IMR-90 (cell line): ENCODE results near the gene TAF11L13. TPM values are rescaled to one million over a fixed set of nuclear protein-coding genes. Genes with fewer than 3 reads are reported as not detected.

ENCODE experiments used
- ATAC-seq: fragments of 200-7000 bp; cut with Tn5 transposase; 2 replicates; pipeline ENCODE4 v1.9.1; 2020; ENCODE audit warnings: low read depth, mild to moderate bottlenecking, moderate library complexity
- BruUV-seq: library from RNA; stranded (reverse); fragments of 400-500 nt; replicated peaks from 2 replicates; lab custom pipeline; 2021; lab: Mats Ljungman, UMichigan
- CTCF ChIA-PET: fragments of 300-600 bp; formaldehyde crosslinking; extraction: SDS; loops from one replicate; lab custom pipeline; 2021; ENCODE audit warnings: antibody characterized with exemption; lab: Yijun Ruan, JAX
- POLR2A ChIA-PET: fragments of 300-600 bp; sonication (Branson Sonifier 250); formaldehyde crosslinking; loops from one replicate; lab custom pipeline; 2022; ENCODE audit warnings: antibody characterized with exemption; ENCODE audit not compliant: unreplicated experiment; lab: Charles Lee
- DNase-seq: peaks from one replicate; pipeline ENCODE4 v3.0.0; 2013
- H2AFZ ChIP-seq: replicated peaks from 2 replicates; pipeline ENCODE3; 2013; ENCODE audit warnings: low read length, mild to moderate bottlenecking; ENCODE audit not compliant: poor library complexity
- H2AK5ac ChIP-seq: 2 replicates; pipeline ENCODE4 v1.6.1; 2013; ENCODE audit warnings: low read depth, low read length, inconsistent platforms
- H2AK9ac ChIP-seq: replicated peaks from 2 replicates; pipeline ENCODE3; 2013; ENCODE audit warnings: mild to moderate bottlenecking, low read depth, low read length, moderate library complexity; ENCODE audit not compliant: poor library complexity
- H2BK120ac ChIP-seq: 2 replicates; pipeline ENCODE4 v1.6.1; 2013; ENCODE audit warnings: low read depth, low read length, inconsistent platforms
- H2BK15ac ChIP-seq: 3 replicates; pipeline ENCODE4 v1.6.1; 2013; ENCODE audit warnings: low read depth, low read length, inconsistent platforms
- H2BK20ac ChIP-seq: 2 replicates; pipeline ENCODE4 v1.6.1; 2013; ENCODE audit warnings: low read depth, mild to moderate bottlenecking, inconsistent platforms, low read length, moderate library complexity
- H2BK5ac ChIP-seq: 2 replicates; pipeline ENCODE4 v1.6.1; 2013; ENCODE audit warnings: mild to moderate bottlenecking, low read depth, low read length, inconsistent platforms; ENCODE audit not compliant: poor library complexity, severe bottlenecking
- H3K14ac ChIP-seq: replicated peaks from 2 replicates; pipeline ENCODE4 v1.6.1; 2013; ENCODE audit warnings: low read depth, low read length, inconsistent platforms
- H3K18ac ChIP-seq: 2 replicates; pipeline ENCODE4 v1.6.1; 2013; ENCODE audit warnings: low read depth, low read length, control low read depth
- H3K23ac ChIP-seq: 2 replicates; pipeline ENCODE4 v1.6.1; 2013; ENCODE audit warnings: low read depth, low read length, inconsistent platforms
- H3K27ac ChIP-seq: 2 replicates; pipeline ENCODE4 v1.5.1; 2013; ENCODE audit warnings: mild to moderate bottlenecking, control low read depth, low read length; ENCODE audit not compliant: insufficient read depth
- H3K27me3 ChIP-seq: 2 replicates; pipeline ENCODE4 v1.6.1; 2013; ENCODE audit warnings: low read length; ENCODE audit not compliant: control insufficient read depth, insufficient read depth
- H3K36me3 ChIP-seq: 2 replicates; pipeline ENCODE4 v1.6.1; 2013; ENCODE audit warnings: low read length, mixed read lengths; ENCODE audit not compliant: control insufficient read depth, insufficient read depth
- H3K4ac ChIP-seq: 2 replicates; pipeline ENCODE4 v1.6.1; 2013; ENCODE audit warnings: low read depth, low read length, inconsistent platforms
- H3K4me1 ChIP-seq: 2 replicates; pipeline ENCODE4 v1.6.1; 2013; ENCODE audit warnings: low read length, mixed read lengths; ENCODE audit not compliant: control insufficient read depth, insufficient read depth
- H3K4me2 ChIP-seq: 2 replicates; pipeline ENCODE4 v1.6.1; 2013; ENCODE audit warnings: low read depth, mild to moderate bottlenecking, control low read depth, low read length, moderate library complexity
- H3K4me3 ChIP-seq: 2 replicates; pipeline ENCODE4 v1.5.1; 2013; ENCODE audit warnings: low read depth, mild to moderate bottlenecking, control low read depth, low read length, moderate library complexity; ENCODE audit not compliant: insufficient read depth
- H3K56ac ChIP-seq: 2 replicates; pipeline ENCODE4 v1.6.1; 2013; ENCODE audit warnings: low read length, inconsistent platforms; ENCODE audit not compliant: insufficient read depth; ENCODE audit errors: extremely low read depth
- H3K79me1 ChIP-seq, 2 experiments: 2 replicates each; pipeline ENCODE4 v1.6.1; 2013; ENCODE audit warnings: low read length in 2 of 2, inconsistent platforms in 1 of 2, low read depth in 1 of 2
- H3K9ac ChIP-seq: 2 replicates; pipeline ENCODE4 v1.6.1; 2013; ENCODE audit warnings: low read depth, low read length, control low read depth
- H3K9me1 ChIP-seq: 2 replicates; pipeline ENCODE4 v1.6.1; 2013; ENCODE audit warnings: low read length, inconsistent platforms; ENCODE audit not compliant: insufficient read depth
- H3K9me3 ChIP-seq: 2 replicates; pipeline ENCODE4 v1.6.1; 2013; ENCODE audit warnings: low read length; ENCODE audit not compliant: control insufficient read depth, insufficient read depth
- H4K20me1 ChIP-seq: 2 replicates; pipeline ENCODE4 v1.6.1; 2013; ENCODE audit warnings: low read length, inconsistent platforms; ENCODE audit not compliant: insufficient read depth
- H4K5ac ChIP-seq: 2 replicates; pipeline ENCODE4 v1.6.1; 2013; ENCODE audit warnings: mild to moderate bottlenecking, low read depth, low read length, control low read depth
- H4K8ac ChIP-seq, 2 experiments: 2 replicates each; pipeline ENCODE4 v1.6.1; 2013; ENCODE audit warnings: low read depth in 2 of 2, low read length in 2 of 2, control low read depth in 1 of 2, inconsistent platforms in 1 of 2
- H4K91ac ChIP-seq: 2 replicates; pipeline ENCODE4 v1.6.1; 2013; ENCODE audit warnings: low read depth, low read length, inconsistent platforms; ENCODE audit not compliant: insufficient read depth
- BHLHE40 ChIP-seq: fragments of 150-350 bp; IDR thresholded peaks from 2 replicates; pipeline ENCODE4 v1.6.1; 2016; ENCODE audit warnings: mild to moderate bottlenecking, low read depth, low read length
- CEBPB ChIP-seq: IDR thresholded peaks from 2 replicates; pipeline ENCODE4 v1.6.1; 2012; ENCODE audit warnings: low read depth, low read length, improper control_type of control experiment
- CHD1 ChIP-seq: IDR thresholded peaks from 2 replicates; pipeline ENCODE4 v1.6.1; 2012; ENCODE audit warnings: low read depth, low read length, improper control_type of control experiment
- FOS ChIP-seq: fragments of 150-350 bp; IDR thresholded peaks from 2 replicates; pipeline ENCODE4 v1.6.1; 2016; ENCODE audit warnings: low read depth, low read length
- MAFK ChIP-seq: IDR thresholded peaks from 2 replicates; pipeline ENCODE4 v1.6.1; 2012; ENCODE audit warnings: low read depth, low read length, improper control_type of control experiment
- MAZ ChIP-seq: IDR thresholded peaks from 2 replicates; pipeline ENCODE4 v1.6.1; 2012; ENCODE audit warnings: low read depth, mild to moderate bottlenecking, low read length, improper control_type of control experiment, moderate library complexity, borderline replicate concordance
- MXI1 ChIP-seq: IDR thresholded peaks from 2 replicates; pipeline ENCODE4 v1.6.1; 2012; ENCODE audit warnings: low read depth, mild to moderate bottlenecking, low read length, moderate library complexity, borderline replicate concordance
- NFE2L2 ChIP-seq: fragments of 150-350 bp; IDR thresholded peaks from 2 replicates; pipeline ENCODE4 v1.6.1; 2016; ENCODE audit warnings: low read depth, mild to moderate bottlenecking, low read length
- POLR2A ChIP-seq: IDR thresholded peaks from 2 replicates; pipeline ENCODE4 v1.6.1; 2012; ENCODE audit warnings: mild to moderate bottlenecking, low read depth, low read length
- RAD21 ChIP-seq: IDR thresholded peaks from 2 replicates; pipeline ENCODE4 v1.6.1; 2012; ENCODE audit warnings: low read length, improper control_type of control experiment
- RCOR1 ChIP-seq: IDR thresholded peaks from 2 replicates; pipeline ENCODE4 v1.6.1; 2012; ENCODE audit warnings: mild to moderate bottlenecking, low read length, improper control_type of control experiment; ENCODE audit not compliant: insufficient replicate concordance
- RFX5 ChIP-seq: IDR thresholded peaks from 2 replicates; pipeline ENCODE4 v1.8.0; 2012; ENCODE audit warnings: low read depth, mild to moderate bottlenecking, low read length, moderate library complexity
- SMC3 ChIP-seq: fragments of 150-350 bp; IDR thresholded peaks from 2 replicates; pipeline ENCODE4 v1.6.1; 2016; ENCODE audit warnings: low read depth, mild to moderate bottlenecking, antibody characterized with exemption, low read length, moderate library complexity
- WGBS, 2 experiments: methylation state at CpG; one replicate each; pipeline versions ENCODE4 v1.1.5 to v1.1.7; 2013; ENCODE audit warnings: missing lambda C conversion rate in 2 of 2; ENCODE audit not compliant: insufficient read length in 1 of 2; ENCODE audit errors: extremely low coverage in 2 of 2; 5-methylcytosine and 5-hydroxymethylcytosine counted together
- dilution Hi-C: fragments of 300-500 bp; cut with HindIII; formaldehyde crosslinking; loops from one replicate; pipeline ENCODE4 v1.14.3; 2018; ENCODE audit warnings: low sequenced_read_pairs; ENCODE audit not compliant: unreplicated experiment
- in situ Hi-C: fragments of 300-500 bp; cut with MboI; formaldehyde crosslinking; loops from 3 replicates; pipeline ENCODE4 v1.14.3; 2019; ENCODE audit warnings: low sequenced_read_pairs, inconsistent platforms, mixed read lengths
- intact Hi-C: fragments of 100-400 bp; cut with micrococcal nuclease; formaldehyde crosslinking; loops from 2 replicates; pipeline ENCODE4 v1.10.0; 2022
- polyA plus RNA-seq, 3 experiments: library from polyadenylated mRNA; depleted of rRNA; stranded (reverse); fragments of >200 nt; gene quantifications; 2 replicates each; pipeline ENCODE4 v1.2.3, GENCODE V29; 2012; ENCODE audit warnings: low replicate concordance in 1 of 3
- total RNA-seq: library from RNA; depleted of rRNA; stranded (reverse); fragments of >200 nt; gene quantifications from 2 replicates; pipeline ENCODE4 v1.2.3, GENCODE V29; 2012
- TF ChIP-seq, protein P1 (sequence below): conservative IDR thresholded peaks from 2 replicates; pipeline ENCODE4 v1.5.1; 2012; ENCODE audit warnings: mild to moderate bottlenecking, low read depth, low read length, improper control_type of control experiment
- TF ChIP-seq, protein P2 (sequence below): fragments of 150-350 bp; IDR thresholded peaks from 2 replicates; pipeline ENCODE4 v1.6.1; 2016; ENCODE audit warnings: low read depth, mild to moderate bottlenecking, low read length, moderate library complexity, borderline replicate concordance
- TF ChIP-seq, protein P3 (sequence below): fragments of 150-350 bp; IDR thresholded peaks from 2 replicates; pipeline ENCODE4 v1.6.1; 2017; ENCODE audit warnings: mild to moderate bottlenecking, antibody characterized with exemption, low read length, low read depth

The TAF11L13 gene
- total and polyA plus RNA-seq, 2 of the 4 experiments (the other 2 are of a cell fraction) = not detected

DNA sequence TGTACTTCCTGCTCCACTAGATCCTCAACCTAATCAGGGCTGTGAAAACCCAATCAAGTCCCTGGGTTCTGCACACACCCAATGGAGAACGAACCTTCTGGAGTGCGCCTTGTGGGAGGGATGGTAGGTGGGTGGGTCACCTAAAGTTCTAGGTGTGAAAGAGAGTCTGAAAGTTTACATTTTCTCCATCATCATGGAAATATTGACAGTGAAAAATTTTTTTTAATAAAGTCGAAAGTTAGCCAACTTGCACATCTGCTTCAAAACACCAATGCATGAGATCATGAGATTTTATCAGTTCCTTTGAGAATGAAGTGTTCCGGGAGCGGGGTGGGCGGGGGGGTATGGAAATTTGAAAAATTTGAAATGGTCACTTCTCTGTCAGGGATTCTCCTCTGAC lies 24.0 kb downstream of the TAF11L13 start:
- no peak overlapping the region for H3K4me2 ChIP-seq
- TF ChIP-seq SMC3 (no peak), RFX5 (no peak), RCOR1 (no peak), MXI1 (no peak), CEBPB (no peak), RAD21 (no peak), CHD1 (no peak), MAFK (no peak), BHLHE40 (no peak), MAZ (no peak), POLR2A (no peak), FOS (no peak), NFE2L2 (no peak)
- TF ChIP-seq, protein P1, sequence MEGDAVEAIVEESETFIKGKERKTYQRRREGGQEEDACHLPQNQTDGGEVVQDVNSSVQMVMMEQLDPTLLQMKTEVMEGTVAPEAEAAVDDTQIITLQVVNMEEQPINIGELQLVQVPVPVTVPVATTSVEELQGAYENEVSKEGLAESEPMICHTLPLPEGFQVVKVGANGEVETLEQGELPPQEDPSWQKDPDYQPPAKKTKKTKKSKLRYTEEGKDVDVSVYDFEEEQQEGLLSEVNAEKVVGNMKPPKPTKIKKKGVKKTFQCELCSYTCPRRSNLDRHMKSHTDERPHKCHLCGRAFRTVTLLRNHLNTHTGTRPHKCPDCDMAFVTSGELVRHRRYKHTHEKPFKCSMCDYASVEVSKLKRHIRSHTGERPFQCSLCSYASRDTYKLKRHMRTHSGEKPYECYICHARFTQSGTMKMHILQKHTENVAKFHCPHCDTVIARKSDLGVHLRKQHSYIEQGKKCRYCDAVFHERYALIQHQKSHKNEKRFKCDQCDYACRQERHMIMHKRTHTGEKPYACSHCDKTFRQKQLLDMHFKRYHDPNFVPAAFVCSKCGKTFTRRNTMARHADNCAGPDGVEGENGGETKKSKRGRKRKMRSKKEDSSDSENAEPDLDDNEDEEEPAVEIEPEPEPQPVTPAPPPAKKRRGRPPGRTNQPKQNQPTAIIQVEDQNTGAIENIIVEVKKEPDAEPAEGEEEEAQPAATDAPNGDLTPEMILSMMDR = no peak
- TF ChIP-seq, protein P2, sequence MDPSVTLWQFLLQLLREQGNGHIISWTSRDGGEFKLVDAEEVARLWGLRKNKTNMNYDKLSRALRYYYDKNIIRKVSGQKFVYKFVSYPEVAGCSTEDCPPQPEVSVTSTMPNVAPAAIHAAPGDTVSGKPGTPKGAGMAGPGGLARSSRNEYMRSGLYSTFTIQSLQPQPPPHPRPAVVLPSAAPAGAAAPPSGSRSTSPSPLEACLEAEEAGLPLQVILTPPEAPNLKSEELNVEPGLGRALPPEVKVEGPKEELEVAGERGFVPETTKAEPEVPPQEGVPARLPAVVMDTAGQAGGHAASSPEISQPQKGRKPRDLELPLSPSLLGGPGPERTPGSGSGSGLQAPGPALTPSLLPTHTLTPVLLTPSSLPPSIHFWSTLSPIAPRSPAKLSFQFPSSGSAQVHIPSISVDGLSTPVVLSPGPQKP = no peak
- TF ChIP-seq, protein P3, sequence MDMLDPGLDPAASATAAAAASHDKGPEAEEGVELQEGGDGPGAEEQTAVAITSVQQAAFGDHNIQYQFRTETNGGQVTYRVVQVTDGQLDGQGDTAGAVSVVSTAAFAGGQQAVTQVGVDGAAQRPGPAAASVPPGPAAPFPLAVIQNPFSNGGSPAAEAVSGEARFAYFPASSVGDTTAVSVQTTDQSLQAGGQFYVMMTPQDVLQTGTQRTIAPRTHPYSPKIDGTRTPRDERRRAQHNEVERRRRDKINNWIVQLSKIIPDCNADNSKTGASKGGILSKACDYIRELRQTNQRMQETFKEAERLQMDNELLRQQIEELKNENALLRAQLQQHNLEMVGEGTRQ = no peak
- dilution Hi-C loops = no loop called here
- H4K5ac ChIP-seq = no peak overlapping the region
- no peak overlapping the region for H3K14ac ChIP-seq
- in situ Hi-C loops = no loop called here
- H4K8ac ChIP-seq = no peak overlapping the region
- H3K9me1 ChIP-seq = no peaks in the 10 kb centered on the region
- no peaks in the 10 kb centered on the region for H3K36me3 ChIP-seq
- CTCF ChIA-PET = no interaction called here
- no peaks in the 10 kb centered on the region for H3K4me1 ChIP-seq
- H2AK9ac ChIP-seq = no peak overlapping the region
- H2BK15ac ChIP-seq = no peak overlapping the region
- POLR2A ChIA-PET = no interaction called here
- no peak overlapping the region for H2AFZ ChIP-seq
- no peak overlapping the region for H3K4ac ChIP-seq
- no peak overlapping the region for H3K23ac ChIP-seq
- no peak overlapping the region for H2AK5ac ChIP-seq
- H3K9ac ChIP-seq = no peak overlapping the region
- no peaks in the 10 kb centered on the region for H3K79me1 ChIP-seq
- H4K91ac ChIP-seq = no peak overlapping the region
- no peak overlapping the region for H3K27ac ChIP-seq
- H3K56ac ChIP-seq = no peak overlapping the region
- no peaks in the 10 kb centered on the region; the same call in 1 of the 2 replicates for H3K9me3 ChIP-seq
- DNase-seq = no peak
- H4K20me1 ChIP-seq = no peaks in the 10 kb centered on the region
- H2BK20ac ChIP-seq = no peak overlapping the region
- H3K4me3 ChIP-seq = no peak overlapping the region
- no peak for ATAC-seq
- no peak overlapping the region for H2BK5ac ChIP-seq
- WGBS, 2 experiments = no CpG with 5 or more reads among the region's 6 CpGs
- H3K27me3 ChIP-seq = no peaks in the 10 kb centered on the region
- no TSS peak for BruUV-seq
- intact Hi-C loops = no loop called here
- H3K18ac ChIP-seq = no peak overlapping the region
- no peak overlapping the region for H2BK120ac ChIP-seq
